H1 (cell line): Measurements from ENCODE around the gene IL21. TPM values are rescaled to one million over a fixed set of nuclear protein-coding genes. Genes with fewer than 3 reads are reported as not detected.

Source experiments
- BRCA1 ChIP-seq: IDR thresholded peaks from 2 replicates; pipeline ENCODE4 v1.6.1; 2012; ENCODE audit warnings: low read depth, low read length, improper control_type of control experiment
- JUND ChIP-seq: IDR thresholded peaks from 2 replicates; pipeline ENCODE4 v1.6.1; 2011; ENCODE audit warnings: mild to moderate bottlenecking, improper control_type of control experiment, low read length
- KDM4A ChIP-seq: IDR thresholded peaks from one replicate; pipeline ENCODE4 v1.7.1; 2012; ENCODE audit warnings: low read depth, mild to moderate bottlenecking, moderate library complexity, low read length, inconsistent platforms; ENCODE audit not compliant: severe bottlenecking
- MAFK ChIP-seq: IDR thresholded peaks from 2 replicates; pipeline ENCODE4 v1.6.1; 2012; ENCODE audit warnings: low read depth, mild to moderate bottlenecking, improper control_type of control experiment, low read length
- RXRA ChIP-seq: IDR thresholded peaks from 2 replicates; pipeline ENCODE4 v1.6.1; 2011; ENCODE audit warnings: low read depth, mild to moderate bottlenecking, low read length, moderate library complexity; ENCODE audit not compliant: insufficient read depth
- SP2 ChIP-seq: IDR thresholded peaks from 2 replicates; pipeline ENCODE4 v1.6.1; 2012; ENCODE audit warnings: mild to moderate bottlenecking, low read length, inconsistent platforms
- TCF12 ChIP-seq: IDR thresholded peaks from 2 replicates; pipeline ENCODE4 v1.6.1; 2011; ENCODE audit warnings: low read depth, mild to moderate bottlenecking, low read length
- TEAD4 ChIP-seq: IDR thresholded peaks from 2 replicates; pipeline ENCODE4 v1.6.1; 2012; ENCODE audit warnings: low read depth, low read length, inconsistent platforms, mixed read lengths
- polyA plus RNA-seq, 7 experiments: library from polyadenylated mRNA; depleted of rRNA in 3 of 7; stranded (reverse) in 5 of 7; unstranded in 2 of 7; fragments of >200 nt in 5 of 7; fragments of 200-250 nt in 2 of 7; gene quantifications; 1 replicate in 5 of 7; 2 replicates in 1 of 7; 4 replicates in 1 of 7; pipeline versions ENCODE4 v1.2.1 to v1.2.3, GENCODE V29; 2011 to 2013; ENCODE audit warnings: missing spikeins in 2 of 7, mixed read lengths in 2 of 7
- total RNA-seq: library from RNA; stranded (reverse); fragmentation: NEBNext Ultra II Directional; extraction: Animal tissue kit (Norgen Biotek cat#: 25700); gene quantifications from 2 replicates; pipeline ENCODE4 v1.2.1, GENCODE V29; 2021
- TF ChIP-seq, protein P1 (sequence below), 3 experiments: IDR thresholded peaks; 1 replicate in 2 of 3; 2 replicates in 1 of 3; pipeline versions ENCODE4 v1.5.1 to v1.6.1; 2011; ENCODE audit warnings: low read length in 3 of 3, mild to moderate bottlenecking in 3 of 3, inconsistent platforms in 2 of 3, low read depth in 1 of 3, moderate library complexity in 1 of 3; ENCODE audit not compliant: insufficient read depth in 1 of 3; ENCODE audit errors: control extremely low read depth in 1 of 3

The IL21 gene
- total and polyA plus RNA-seq, 2 of the 8 experiments (the other 6 are each of a cell fraction or from before 2014, with no cell fraction given), result not detected

DNA sequence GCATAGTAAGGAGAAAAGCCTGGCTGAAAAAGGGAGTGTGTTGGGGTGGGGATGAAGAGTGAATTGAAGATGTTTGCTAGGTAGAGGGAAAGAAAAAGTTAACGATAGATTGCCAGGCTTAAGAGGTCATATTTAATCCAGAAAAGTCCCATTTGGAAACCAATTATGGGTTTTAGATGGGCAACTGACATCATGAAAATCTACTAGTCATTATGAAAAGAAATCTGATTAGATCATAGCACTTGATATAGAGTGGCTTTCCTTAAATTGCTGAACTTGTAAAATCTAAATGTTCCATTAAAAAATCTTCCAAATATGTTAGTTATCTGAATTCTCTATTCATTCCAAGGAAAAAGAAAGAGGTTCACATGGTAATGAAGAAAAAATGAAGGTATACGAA lies 37.5 kb upstream of the IL21 start (continued):
- TF ChIP-seq, protein P1, sequence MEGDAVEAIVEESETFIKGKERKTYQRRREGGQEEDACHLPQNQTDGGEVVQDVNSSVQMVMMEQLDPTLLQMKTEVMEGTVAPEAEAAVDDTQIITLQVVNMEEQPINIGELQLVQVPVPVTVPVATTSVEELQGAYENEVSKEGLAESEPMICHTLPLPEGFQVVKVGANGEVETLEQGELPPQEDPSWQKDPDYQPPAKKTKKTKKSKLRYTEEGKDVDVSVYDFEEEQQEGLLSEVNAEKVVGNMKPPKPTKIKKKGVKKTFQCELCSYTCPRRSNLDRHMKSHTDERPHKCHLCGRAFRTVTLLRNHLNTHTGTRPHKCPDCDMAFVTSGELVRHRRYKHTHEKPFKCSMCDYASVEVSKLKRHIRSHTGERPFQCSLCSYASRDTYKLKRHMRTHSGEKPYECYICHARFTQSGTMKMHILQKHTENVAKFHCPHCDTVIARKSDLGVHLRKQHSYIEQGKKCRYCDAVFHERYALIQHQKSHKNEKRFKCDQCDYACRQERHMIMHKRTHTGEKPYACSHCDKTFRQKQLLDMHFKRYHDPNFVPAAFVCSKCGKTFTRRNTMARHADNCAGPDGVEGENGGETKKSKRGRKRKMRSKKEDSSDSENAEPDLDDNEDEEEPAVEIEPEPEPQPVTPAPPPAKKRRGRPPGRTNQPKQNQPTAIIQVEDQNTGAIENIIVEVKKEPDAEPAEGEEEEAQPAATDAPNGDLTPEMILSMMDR (IDR thresholded peaks at IDR 0.05; ENCODE audit: control extremely low read depth in 1 of 3, insufficient read depth in 1 of 3, low read depth in 1 of 3, low read length in 3 of 3), result no peak
- TF ChIP-seq SP2, result no peak
- TF ChIP-seq MAFK, result no peak
- TF ChIP-seq RXRA, result no peak
- TF ChIP-seq BRCA1, result no peak
- TF ChIP-seq TEAD4, result no peak
- TF ChIP-seq JUND, result no peak
- no peak for TF ChIP-seq TCF12
- TF ChIP-seq KDM4A, result no peak
- TF ChIP-seq, all 59 proteins: peak for 0
